Measurements from ENCODE around the gene SMIM30. TPM values are rescaled to one million over a fixed set of nuclear protein-coding genes. Genes with fewer than 3 reads are reported as not detected.

Gene SMIM30
- total RNA-seq, 1 experiment from 2014 or later = 10.1 TPM

GRCh38 chr7:113071465-113071864 lies 46.9 kb downstream of the SMIM30 start:
- no peaks in the 10 kb centered on the region for H3K9me3 ChIP-seq (ENCODE audit: control insufficient read depth, insufficient read depth, low read depth, low read length)
- no peak overlapping the region for H3K27ac ChIP-seq (ENCODE audit: low read length)
- H3K27me3 ChIP-seq (ENCODE audit: control insufficient read depth, insufficient read depth, low read length) = no peaks in the 10 kb centered on the region
- TF ChIP-seq TCF7L2 (IDR thresholded peaks at IDR 0.05; ENCODE audit: low read depth, low read length) = no peak
- TF ChIP-seq POLR2AphosphoS5 (IDR thresholded peaks at IDR 0.05; ENCODE audit: low read depth, low read length) = no peak
- TF ChIP-seq REST (IDR thresholded peaks at IDR 0.05; ENCODE audit: insufficient read depth in 1 of 2, low read depth in 2 of 2, low read length in 1 of 2) = no peak
- TF ChIP-seq SIN3A (IDR thresholded peaks at IDR 0.05; ENCODE audit: borderline replicate concordance, insufficient read depth, low read depth, low read length) = no peak
- TF ChIP-seq, protein P1, sequence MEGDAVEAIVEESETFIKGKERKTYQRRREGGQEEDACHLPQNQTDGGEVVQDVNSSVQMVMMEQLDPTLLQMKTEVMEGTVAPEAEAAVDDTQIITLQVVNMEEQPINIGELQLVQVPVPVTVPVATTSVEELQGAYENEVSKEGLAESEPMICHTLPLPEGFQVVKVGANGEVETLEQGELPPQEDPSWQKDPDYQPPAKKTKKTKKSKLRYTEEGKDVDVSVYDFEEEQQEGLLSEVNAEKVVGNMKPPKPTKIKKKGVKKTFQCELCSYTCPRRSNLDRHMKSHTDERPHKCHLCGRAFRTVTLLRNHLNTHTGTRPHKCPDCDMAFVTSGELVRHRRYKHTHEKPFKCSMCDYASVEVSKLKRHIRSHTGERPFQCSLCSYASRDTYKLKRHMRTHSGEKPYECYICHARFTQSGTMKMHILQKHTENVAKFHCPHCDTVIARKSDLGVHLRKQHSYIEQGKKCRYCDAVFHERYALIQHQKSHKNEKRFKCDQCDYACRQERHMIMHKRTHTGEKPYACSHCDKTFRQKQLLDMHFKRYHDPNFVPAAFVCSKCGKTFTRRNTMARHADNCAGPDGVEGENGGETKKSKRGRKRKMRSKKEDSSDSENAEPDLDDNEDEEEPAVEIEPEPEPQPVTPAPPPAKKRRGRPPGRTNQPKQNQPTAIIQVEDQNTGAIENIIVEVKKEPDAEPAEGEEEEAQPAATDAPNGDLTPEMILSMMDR (IDR thresholded peaks at IDR 0.05) = no peak
- BruUV-seq (replicated peaks) = no TSS peak
- intact Hi-C loops (cut with micrococcal nuclease; ENCODE audit: unreplicated experiment) = no loop called here
- in situ Hi-C loops (cut with HindIII; ENCODE audit: low pct_unique_long_range_greater_than_20kb, low sequenced_read_pairs) = no loop called here
- H3K4me1 ChIP-seq (ENCODE audit: control insufficient read depth, insufficient read depth, low read length) = no peaks in the 10 kb centered on the region
- ATAC-seq (no peak), DNase-seq (ENCODE audit: low read depth, low spot score) (no peak)
- ChIA-PET POLR2A (no interaction called here), CTCF (no interaction called here)
- no peaks in the 10 kb centered on the region for H3K36me3 ChIP-seq (ENCODE audit: control insufficient read depth, insufficient read depth, low read length)
- H3K4me3 ChIP-seq (ENCODE audit: low read depth in 2 of 2, low read length in 2 of 2) = no peak overlapping the region

Other genes starting within 250 kb of the SMIM30 start
- gene GPR85, start 31.7 kb downstream of the SMIM30 start, total RNA-seq (2021; ENCODE audit: unreplicated experiment) = not detected